ENCODE measurements around the gene FNBP1.

The FNBP1 gene

GRCh38 chr9:129880654-129881546 is 162.1 kb downstream of the FNBP1 start:
- no peak for DNase-seq (ENCODE audit: low read depth)

GRCh38 chr9:129879991-129880653 is 162.9 kb downstream of the FNBP1 start:
- DNase-seq (ENCODE audit: low read depth): no peak
- no peak overlapping the region for H3K4me3 ChIP-seq (ENCODE audit: low read depth, low read length)
- no peak for TF ChIP-seq CTCF (IDR thresholded peaks at IDR 0.05; ENCODE audit: insufficient read depth, low read depth, low read length, missing control alignments)

More at GRCh38 chr9:129880654-129881546, 162.1 kb downstream of the FNBP1 start:
- TF ChIP-seq CTCF (IDR thresholded peaks at IDR 0.05; ENCODE audit: insufficient read depth, low read depth, low read length, missing control alignments): no peak
- no peak overlapping the region for H3K4me3 ChIP-seq (ENCODE audit: low read depth, low read length)

- no peak for DNase-seq (ENCODE audit: low read depth)
- no peak for TF ChIP-seq CTCF (IDR thresholded peaks at IDR 0.05; ENCODE audit: insufficient read depth, low read depth, low read length, missing control alignments)
- H3K4me3 ChIP-seq (ENCODE audit: low read depth, low read length): no peak overlapping the region
Measured at GRCh38 chr9:129879103-129879699, 163.8 kb downstream of the FNBP1 start.

GRCh38 chr9:129878291-129878690 is 164.7 kb downstream of the FNBP1 start:
- DNase-seq (ENCODE audit: low read depth): no peak

GRCh38 chr9:129876815-129877214 is 166.2 kb downstream of the FNBP1 start:
- no peak overlapping the region for H3K4me3 ChIP-seq (ENCODE audit: low read depth, low read length)
- no peak for TF ChIP-seq CTCF (IDR thresholded peaks at IDR 0.05; ENCODE audit: insufficient read depth, low read depth, low read length, missing control alignments)

More at GRCh38 chr9:129878291-129878690, 164.7 kb downstream of the FNBP1 start:
- no peak overlapping the region for H3K4me3 ChIP-seq (ENCODE audit: low read depth, low read length)
- TF ChIP-seq CTCF (IDR thresholded peaks at IDR 0.05; ENCODE audit: insufficient read depth, low read depth, low read length, missing control alignments): no peak

GRCh38 chr9:129875687-129876395 is 167.1 kb downstream of the FNBP1 start:
- no peak for TF ChIP-seq CTCF (IDR thresholded peaks at IDR 0.05; ENCODE audit: insufficient read depth, low read depth, low read length, missing control alignments)
- DNase-seq (ENCODE audit: low read depth): no peak

More at GRCh38 chr9:129876815-129877214, 166.2 kb downstream of the FNBP1 start:
- DNase-seq (ENCODE audit: low read depth): no peak

More at GRCh38 chr9:129875687-129876395, 167.1 kb downstream of the FNBP1 start:
- H3K4me3 ChIP-seq (ENCODE audit: low read depth, low read length): no peak overlapping the region
